ENCODE results near the gene METTL25B.
A peak's percentile ranks its signal among the peaks of the same experiment; 100 is the strongest.

DNA sequence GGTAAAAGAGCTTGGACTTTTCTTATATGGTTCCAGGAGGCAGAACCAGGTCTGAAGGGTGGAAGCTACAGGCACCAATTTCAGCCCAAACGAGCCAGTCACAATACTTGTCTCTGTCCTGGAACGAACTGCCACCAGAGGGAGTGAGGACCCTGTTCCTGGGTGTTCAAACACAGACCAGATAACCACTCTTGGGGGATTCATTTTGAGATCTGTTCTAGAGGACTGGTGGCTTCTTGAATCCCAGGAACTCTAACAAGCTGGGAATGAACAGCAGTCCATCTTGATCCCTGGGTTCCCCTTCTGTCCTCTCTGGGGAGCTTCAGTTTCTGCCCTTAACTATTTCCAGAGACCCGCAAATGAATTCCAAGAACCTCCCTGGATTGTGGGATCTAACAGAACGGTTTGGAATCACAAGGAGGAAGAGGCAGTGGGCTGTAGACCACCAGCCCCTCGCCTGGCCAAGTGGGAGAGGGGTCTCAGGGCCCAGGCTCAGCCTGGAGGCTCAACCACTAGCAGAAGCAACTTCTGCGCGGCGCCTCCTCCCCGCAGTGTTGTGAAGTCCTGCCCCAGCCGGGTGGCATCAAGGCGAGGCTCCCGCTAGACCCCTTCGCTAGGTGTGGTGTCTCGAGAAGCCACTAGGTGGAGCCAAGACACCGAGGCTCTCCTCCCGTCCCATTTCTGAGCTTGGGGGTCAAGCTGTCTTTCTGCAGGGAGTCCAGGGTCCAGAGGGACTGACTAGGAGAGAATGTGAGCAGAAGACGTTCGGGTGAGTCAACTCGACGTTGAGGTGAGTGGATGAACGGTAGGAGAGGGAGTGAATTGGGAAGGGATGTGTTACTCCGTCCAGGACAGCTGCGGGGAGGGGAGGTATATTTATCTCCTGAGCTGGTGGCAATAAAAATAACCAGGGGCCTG lies 39.0 kb upstream of the METTL25B start:
- TF ChIP-seq, protein P1, sequence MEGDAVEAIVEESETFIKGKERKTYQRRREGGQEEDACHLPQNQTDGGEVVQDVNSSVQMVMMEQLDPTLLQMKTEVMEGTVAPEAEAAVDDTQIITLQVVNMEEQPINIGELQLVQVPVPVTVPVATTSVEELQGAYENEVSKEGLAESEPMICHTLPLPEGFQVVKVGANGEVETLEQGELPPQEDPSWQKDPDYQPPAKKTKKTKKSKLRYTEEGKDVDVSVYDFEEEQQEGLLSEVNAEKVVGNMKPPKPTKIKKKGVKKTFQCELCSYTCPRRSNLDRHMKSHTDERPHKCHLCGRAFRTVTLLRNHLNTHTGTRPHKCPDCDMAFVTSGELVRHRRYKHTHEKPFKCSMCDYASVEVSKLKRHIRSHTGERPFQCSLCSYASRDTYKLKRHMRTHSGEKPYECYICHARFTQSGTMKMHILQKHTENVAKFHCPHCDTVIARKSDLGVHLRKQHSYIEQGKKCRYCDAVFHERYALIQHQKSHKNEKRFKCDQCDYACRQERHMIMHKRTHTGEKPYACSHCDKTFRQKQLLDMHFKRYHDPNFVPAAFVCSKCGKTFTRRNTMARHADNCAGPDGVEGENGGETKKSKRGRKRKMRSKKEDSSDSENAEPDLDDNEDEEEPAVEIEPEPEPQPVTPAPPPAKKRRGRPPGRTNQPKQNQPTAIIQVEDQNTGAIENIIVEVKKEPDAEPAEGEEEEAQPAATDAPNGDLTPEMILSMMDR (IDR thresholded peaks at IDR 0.05): peak; percentile 98
- no peak for TF ChIP-seq ZFX (IDR thresholded peaks at IDR 0.05; ENCODE audit: borderline replicate concordance)

All from 22Rv1 (cell line).